ENCODE data around the gene EFCAB8.

Gene EFCAB8

GRCh38 chr20:32978009-32978335, 119.2 kb downstream of the EFCAB8 start:
- POLR2A ChIA-PET, result no interaction called here
- H3K4me3 ChIP-seq (ENCODE audit: low read depth, low read length), result no peak overlapping the region
- no peak for TF ChIP-seq CTCF (IDR thresholded peaks at IDR 0.05; ENCODE audit: insufficient read depth, low read length, missing control alignments)
- no peak for DNase-seq (ENCODE audit: low read depth, low spot score)
- CTCF ChIA-PET, result no interaction called here

- ChIA-PET POLR2A (no interaction called here), CTCF (no interaction called here)
- no peak overlapping the region for H3K4me3 ChIP-seq (ENCODE audit: low read depth, low read length)
- no peak for DNase-seq (ENCODE audit: low read depth, low spot score)
- TF ChIP-seq CTCF (IDR thresholded peaks at IDR 0.05; ENCODE audit: insufficient read depth, low read length, missing control alignments), result no peak
These were observed 120.7 kb downstream of the EFCAB8 start for GRCh38 chr20:32979201-32979998.

GRCh38 chr20:32980131-32980941, 121.6 kb downstream of the EFCAB8 start:
- H3K4me3 ChIP-seq (ENCODE audit: low read depth, low read length), result no peak overlapping the region
- no peak for DNase-seq (ENCODE audit: low read depth, low spot score)
- POLR2A ChIA-PET, result no interaction called here

GRCh38 chr20:32980990-32981389, 122.3 kb downstream of the EFCAB8 start:
- CTCF ChIA-PET, result interaction anchor here (1.0 kb wide), 1 partner anchor 20 kb away, joined by 3 read pairs; no protein-coding TSS in a partner anchor
- DNase-seq (ENCODE audit: low read depth, low spot score), result no peak
- TF ChIP-seq CTCF (IDR thresholded peaks at IDR 0.05; ENCODE audit: insufficient read depth, low read length, missing control alignments), result no peak
- POLR2A ChIA-PET, result no interaction called here
- H3K4me3 ChIP-seq (ENCODE audit: low read depth, low read length), result no peak overlapping the region

More at GRCh38 chr20:32980131-32980941, 121.6 kb downstream of the EFCAB8 start:
- CTCF ChIA-PET, result no interaction called here
- no peak for TF ChIP-seq CTCF (IDR thresholded peaks at IDR 0.05; ENCODE audit: insufficient read depth, low read length, missing control alignments)

- no peak for TF ChIP-seq CTCF (IDR thresholded peaks at IDR 0.05; ENCODE audit: insufficient read depth, low read length, missing control alignments)
- ChIA-PET POLR2A (no interaction called here), CTCF (no interaction called here)
- no peak overlapping the region for H3K4me3 ChIP-seq (ENCODE audit: low read depth, low read length)
- no peak for DNase-seq (ENCODE audit: low read depth, low spot score)
These were observed 124.1 kb downstream of the EFCAB8 start for GRCh38 chr20:32982617-32983458.
